Coronary artery (tissue), 2 donors: ENCODE measurements around the gene PRKCSH.
"Not testable (repeated sequence)": the region's sequence is repeated elsewhere in the genome, so short reads cannot be mapped to it uniquely, and the experiment has no call there.

ENCODE experiments used
- DNase-seq: peaks from one replicate; pipeline ENCODE4 v3.0.0-alpha.2; 2017; ENCODE audit warnings: low spot score
- H3K27ac ChIP-seq, 2 donors: fragments of 200-600 bp; sonication (generic); one replicate each; pipeline ENCODE4 v1.5.1; 2016 to 2019
- H3K4me3 ChIP-seq: fragments of 200-600 bp; sonication (generic); 2 replicates; pipeline ENCODE4 v1.5.1; 2016; ENCODE audit warnings: mild to moderate bottlenecking, moderate library complexity
- TF ChIP-seq, protein P1 (sequence below): fragments of 200-600 bp; sonication (generic); IDR thresholded peaks from one replicate; pipeline ENCODE4 v1.5.1; 2019; ENCODE audit warnings: antibody characterized with exemption

PRKCSH gene

DNA sequence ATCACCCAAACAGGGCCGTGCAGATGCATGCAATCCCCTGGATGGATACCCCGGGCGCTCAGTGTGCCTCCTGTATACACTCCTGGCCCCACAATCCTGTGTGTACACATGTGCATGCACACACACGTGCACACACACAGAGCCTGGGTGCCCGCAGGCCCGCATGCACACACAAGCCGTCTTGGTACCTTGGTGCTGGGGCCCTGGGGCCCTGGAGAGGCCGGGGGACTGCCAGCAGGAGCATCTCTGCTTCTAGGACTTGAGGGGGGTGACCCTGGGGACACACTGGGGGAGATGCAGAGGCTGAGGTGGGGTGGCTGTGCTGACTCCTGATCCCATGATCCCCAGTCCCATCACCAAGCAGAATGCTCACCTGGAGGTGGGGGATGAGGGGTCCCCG, 35.8 kb upstream of the PRKCSH start:
- H3K27ac ChIP-seq, result no peak overlapping the region
- no peak for DNase-seq
- H3K4me3 ChIP-seq, result no peak overlapping the region
- TF ChIP-seq, protein P1, sequence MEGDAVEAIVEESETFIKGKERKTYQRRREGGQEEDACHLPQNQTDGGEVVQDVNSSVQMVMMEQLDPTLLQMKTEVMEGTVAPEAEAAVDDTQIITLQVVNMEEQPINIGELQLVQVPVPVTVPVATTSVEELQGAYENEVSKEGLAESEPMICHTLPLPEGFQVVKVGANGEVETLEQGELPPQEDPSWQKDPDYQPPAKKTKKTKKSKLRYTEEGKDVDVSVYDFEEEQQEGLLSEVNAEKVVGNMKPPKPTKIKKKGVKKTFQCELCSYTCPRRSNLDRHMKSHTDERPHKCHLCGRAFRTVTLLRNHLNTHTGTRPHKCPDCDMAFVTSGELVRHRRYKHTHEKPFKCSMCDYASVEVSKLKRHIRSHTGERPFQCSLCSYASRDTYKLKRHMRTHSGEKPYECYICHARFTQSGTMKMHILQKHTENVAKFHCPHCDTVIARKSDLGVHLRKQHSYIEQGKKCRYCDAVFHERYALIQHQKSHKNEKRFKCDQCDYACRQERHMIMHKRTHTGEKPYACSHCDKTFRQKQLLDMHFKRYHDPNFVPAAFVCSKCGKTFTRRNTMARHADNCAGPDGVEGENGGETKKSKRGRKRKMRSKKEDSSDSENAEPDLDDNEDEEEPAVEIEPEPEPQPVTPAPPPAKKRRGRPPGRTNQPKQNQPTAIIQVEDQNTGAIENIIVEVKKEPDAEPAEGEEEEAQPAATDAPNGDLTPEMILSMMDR, result no peak

DNA sequence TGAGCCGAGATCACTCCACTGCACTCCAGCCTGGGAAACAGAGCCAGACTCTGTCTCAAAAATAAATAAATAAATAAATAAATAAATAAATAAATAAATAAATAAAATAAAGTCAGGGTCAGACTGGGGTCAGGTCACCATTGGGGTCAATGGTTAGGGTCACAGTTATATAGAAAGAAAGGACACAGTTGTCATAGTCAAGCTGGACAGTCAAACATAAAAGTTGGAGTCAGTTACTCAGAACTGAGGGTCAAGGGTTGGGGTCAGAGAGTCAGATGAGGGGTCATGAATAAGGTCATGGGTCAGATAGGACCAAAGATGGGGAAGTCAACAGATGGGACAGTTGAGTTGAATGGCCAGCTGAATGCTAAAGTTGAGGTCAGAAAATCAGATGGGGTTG, 34.6 kb upstream of the PRKCSH start:
- TF ChIP-seq, protein P1, result no peak
- DNase-seq, result no peak
- no peak overlapping the region for H3K27ac ChIP-seq
- no peak overlapping the region for H3K4me3 ChIP-seq

DNA sequence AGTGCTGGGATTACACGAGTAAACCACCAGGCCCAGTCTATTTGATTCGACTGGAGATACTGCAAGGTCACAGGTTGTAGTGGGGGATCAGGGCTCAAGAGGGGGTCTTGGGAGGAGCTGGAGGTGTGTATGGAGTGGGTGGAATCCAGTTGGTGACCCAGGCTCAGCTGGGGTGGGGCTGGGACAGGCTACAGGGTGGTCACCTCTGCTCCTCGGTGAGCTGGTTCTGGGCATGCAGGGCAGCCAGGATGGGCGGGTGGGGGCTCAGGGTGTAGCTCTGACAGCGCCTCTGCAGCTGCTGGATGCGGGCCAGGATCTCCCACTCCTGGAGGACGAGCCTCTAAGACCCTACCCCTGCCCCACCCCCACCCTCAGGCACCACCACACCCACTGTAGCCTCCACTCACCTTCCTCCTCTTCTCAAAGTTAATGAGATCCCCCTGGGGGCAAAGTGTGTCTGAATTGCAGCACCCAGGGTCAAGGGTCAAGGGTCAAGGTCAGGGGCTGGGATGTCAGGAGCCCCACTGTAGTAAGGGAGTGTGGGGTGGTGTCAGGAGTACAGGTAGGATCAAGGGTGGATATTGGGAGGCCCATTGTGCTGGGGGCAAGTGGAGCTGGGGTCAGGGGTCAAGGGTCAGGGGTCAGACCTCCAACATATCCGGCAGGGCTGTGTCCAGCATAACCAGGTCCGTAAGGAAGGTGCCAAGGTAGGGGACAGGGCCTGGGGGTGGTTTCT, 33.5 kb upstream of the PRKCSH start:
- H3K4me3 ChIP-seq, result no peak overlapping the region
- DNase-seq, result no peak
- TF ChIP-seq, protein P1, result no peak
- no peak overlapping the region for H3K27ac ChIP-seq

DNA sequence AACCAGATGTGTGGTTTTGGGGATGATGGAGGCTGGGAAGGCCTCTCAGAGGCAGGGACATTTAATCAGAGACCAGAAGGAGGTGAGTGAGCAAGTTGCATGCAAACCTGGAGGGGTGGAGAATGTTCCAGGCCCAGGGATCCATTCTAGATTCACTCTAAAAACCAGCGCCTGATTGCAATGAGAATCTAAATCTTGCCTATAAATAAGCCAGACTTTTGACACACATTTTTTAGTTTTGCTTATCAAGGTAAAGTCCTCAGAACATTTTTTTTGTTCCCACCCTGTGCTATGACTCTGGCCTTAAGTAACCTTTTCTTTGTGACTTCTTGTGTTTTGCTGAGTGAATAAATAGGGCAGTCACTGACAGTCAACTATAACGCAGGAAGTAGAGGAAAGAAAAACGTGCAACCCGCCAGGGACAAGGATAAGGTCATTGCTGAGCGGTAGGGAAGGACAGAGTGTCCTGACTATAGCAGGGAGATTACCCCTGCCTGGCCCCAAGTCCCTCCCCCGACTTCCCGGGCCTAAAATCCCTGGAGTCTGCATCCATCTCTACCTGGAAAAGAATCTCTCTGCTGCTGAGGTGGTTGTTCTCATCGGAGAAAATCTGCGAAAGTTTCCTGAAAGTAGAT, 30.7 kb upstream of the PRKCSH start:
- Histone ChIP-seq H3K27ac (no peak overlapping the region), H3K4me3 (no peak overlapping the region)
- TF ChIP-seq, protein P1, result no peak
- DNase-seq, result no peak

DNA sequence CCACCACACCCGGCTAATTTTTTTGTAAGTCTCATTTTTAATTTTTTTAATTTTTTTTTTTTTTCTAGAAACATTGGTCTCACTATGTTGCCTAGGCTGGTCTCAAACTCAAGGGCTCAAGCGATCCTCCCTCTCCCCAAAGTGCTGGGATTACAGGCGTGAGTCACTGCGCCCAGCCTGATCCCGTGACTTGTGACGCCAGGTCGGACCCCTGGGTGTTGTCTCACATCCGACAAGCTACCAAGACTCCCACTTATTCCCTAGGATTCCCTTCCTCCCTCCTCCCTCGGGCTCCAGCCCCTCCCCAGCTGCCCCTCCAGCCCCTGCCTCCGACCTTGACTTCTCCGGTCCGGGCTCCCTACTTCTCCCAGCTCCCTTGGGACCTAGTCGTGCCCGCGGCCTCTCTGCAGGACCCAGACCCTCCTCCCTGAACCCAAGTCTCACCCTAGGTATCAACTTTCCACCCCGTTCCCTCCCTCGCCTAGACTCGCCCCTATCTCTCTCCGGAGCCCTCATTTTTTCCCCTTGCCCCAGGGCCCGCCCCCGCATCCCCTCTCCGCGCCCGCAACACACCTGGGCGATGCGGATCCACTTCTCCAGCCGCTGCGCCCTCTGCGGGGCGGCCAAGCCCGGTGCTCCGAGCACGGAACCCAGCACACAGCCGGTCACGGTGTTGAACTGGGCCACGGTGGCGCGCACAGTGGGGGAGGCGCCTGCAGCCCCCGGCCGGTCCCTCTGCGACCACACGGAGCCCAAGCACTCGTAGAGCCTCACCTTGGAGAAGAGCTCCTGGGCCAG, 29.4 kb upstream of the PRKCSH start:
- no peak for DNase-seq
- TF ChIP-seq, protein P1, result no peak
- Histone ChIP-seq H3K4me3 (no peak overlapping the region), H3K27ac (no peak overlapping the region)

DNA sequence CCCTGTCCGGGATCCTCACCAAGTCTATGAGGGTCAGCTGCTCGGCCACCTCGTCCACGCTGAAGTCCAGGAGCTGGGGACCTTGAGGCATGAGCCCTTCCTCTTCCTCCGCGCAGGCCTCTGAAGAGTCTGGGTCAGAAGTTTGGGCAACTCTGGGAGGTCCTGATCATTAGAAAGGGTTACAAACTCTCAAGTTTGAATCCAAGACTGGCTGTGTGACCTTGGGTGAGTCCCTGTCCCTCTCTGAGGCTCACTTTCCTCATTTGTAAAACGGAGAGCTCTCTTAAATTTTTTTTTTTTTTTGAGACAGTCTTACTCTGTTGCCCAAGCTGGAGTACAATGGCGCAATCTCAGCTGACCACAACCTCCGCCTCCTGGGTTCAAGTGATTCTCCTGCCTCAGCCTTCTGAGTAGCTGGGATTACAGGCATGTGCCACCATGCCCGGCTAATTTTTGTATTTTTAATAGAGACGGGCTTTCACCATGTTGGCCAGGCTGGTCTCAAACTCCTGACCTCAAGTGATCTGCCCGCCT, 28.7 kb upstream of the PRKCSH start:
- H3K4me3 ChIP-seq, H3K27ac ChIP-seq, DNase-seq: not testable (repeated sequence)

DNA sequence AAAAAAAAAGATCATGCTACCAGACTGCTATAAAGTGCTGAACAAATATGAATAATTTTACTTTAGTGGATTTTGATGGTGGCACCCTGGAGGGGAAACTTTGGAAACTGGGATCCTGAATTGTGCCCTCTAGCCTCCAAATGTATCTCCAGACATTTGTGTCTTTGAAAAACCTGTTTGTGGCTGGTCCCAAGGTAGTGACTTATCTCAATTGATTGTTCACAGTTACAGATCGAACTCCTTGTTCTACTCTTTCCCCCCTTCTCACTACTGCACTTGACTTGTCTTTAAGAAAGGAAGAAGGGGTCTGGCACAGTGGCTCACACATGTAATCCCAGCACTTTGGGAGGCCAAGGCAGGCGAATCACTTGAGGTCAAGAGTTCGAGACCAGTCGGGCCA, 26.8 kb upstream of the PRKCSH start:
- no peak for DNase-seq
- TF ChIP-seq, protein P1, result no peak
- H3K27ac ChIP-seq, result no peak overlapping the region
- H3K4me3 ChIP-seq, result no peak overlapping the region
